Measurements from ENCODE around the gene TRPC4AP.

DNA sequence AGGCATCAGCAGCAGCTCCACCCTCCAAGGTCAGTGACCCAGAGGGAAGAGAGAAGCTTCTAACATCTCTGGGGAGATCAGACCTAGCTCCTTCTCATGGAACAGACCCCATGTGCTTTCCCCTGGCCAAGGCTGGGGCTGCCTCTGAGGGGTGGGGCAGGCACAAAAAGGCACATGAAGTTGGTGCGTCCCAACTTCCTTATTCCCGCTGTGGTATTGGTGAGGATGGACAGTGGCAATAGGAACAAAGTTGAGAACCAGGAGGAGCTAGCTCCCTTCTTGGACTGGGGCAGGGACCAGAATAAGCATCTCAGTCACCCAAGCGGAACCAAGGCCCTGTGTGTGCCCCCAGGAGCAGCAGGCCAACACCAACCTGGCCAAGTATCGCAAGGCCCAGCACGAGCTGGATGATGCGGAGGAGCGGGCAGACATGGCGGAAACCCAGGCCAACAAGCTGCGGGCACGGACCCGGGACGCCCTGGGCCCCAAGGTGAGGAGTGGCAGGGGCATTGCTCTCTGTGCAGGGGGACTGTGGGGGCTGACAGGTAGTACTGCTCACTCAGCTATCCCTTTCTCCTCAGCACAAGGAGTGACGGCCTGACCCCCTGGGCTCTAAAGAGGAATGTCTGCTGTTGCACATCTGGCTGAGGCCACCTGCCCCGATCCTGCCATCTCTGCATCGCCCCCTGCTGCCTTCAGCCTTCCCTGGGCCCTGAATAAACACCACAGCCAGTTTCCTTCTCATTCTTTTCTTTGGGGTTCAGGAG, 90.8 kb downstream of the TRPC4AP start:
- TF ChIP-seq, protein P1, sequence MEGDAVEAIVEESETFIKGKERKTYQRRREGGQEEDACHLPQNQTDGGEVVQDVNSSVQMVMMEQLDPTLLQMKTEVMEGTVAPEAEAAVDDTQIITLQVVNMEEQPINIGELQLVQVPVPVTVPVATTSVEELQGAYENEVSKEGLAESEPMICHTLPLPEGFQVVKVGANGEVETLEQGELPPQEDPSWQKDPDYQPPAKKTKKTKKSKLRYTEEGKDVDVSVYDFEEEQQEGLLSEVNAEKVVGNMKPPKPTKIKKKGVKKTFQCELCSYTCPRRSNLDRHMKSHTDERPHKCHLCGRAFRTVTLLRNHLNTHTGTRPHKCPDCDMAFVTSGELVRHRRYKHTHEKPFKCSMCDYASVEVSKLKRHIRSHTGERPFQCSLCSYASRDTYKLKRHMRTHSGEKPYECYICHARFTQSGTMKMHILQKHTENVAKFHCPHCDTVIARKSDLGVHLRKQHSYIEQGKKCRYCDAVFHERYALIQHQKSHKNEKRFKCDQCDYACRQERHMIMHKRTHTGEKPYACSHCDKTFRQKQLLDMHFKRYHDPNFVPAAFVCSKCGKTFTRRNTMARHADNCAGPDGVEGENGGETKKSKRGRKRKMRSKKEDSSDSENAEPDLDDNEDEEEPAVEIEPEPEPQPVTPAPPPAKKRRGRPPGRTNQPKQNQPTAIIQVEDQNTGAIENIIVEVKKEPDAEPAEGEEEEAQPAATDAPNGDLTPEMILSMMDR (IDR thresholded peaks at IDR 0.05) = no peak
- TF ChIP-seq POLR2AphosphoS5 (IDR thresholded peaks at IDR 0.05) = no peak
- TF ChIP-seq EP300 (IDR thresholded peaks at IDR 0.05) = no peak
